GM19324 (cell line): ENCODE data around the gene JAM2.
"Not testable (repeated sequence)": the region's sequence is repeated elsewhere in the genome, so short reads cannot be mapped to it uniquely, and the experiment has no call there.

Experiments used
- ATAC-seq: cut with Tn5 transposase; IDR thresholded peaks from one replicate; pipeline ENCODE4 v1.9.1; 2021; ENCODE audit warnings: mild to moderate bottlenecking, moderate library complexity; ENCODE audit not compliant: unreplicated experiment, low FRiP score

The JAM2 gene

GRCh38 chr21:25643486-25643885 lies 4.4 kb downstream of the JAM2 start:
- no peak for ATAC-seq

GRCh38 chr21:25646474-25646873 lies 7.4 kb downstream of the JAM2 start:
- no peak for ATAC-seq

- no peak for ATAC-seq
Observed at GRCh38 chr21:25647647-25648046, 8.6 kb downstream of the JAM2 start.

- no peak for ATAC-seq
Observed at GRCh38 chr21:25649146-25649545, 10.1 kb downstream of the JAM2 start.

- ATAC-seq, result no peak
Observed at GRCh38 chr21:25656412-25656811, 17.4 kb downstream of the JAM2 start.

GRCh38 chr21:25657140-25657539 lies 18.1 kb downstream of the JAM2 start:
- no peak for ATAC-seq

GRCh38 chr21:25658427-25659035 lies 19.5 kb downstream of the JAM2 start:
- ATAC-seq, result no peak

GRCh38 chr21:25660233-25660632 lies 21.2 kb downstream of the JAM2 start:
- ATAC-seq, result no peak

GRCh38 chr21:25664491-25664931 lies 25.5 kb downstream of the JAM2 start:
- no peak for ATAC-seq

- no peak for ATAC-seq
Observed at GRCh38 chr21:25670726-25671125, 31.7 kb downstream of the JAM2 start.

- ATAC-seq, result no peak
Observed at GRCh38 chr21:25676451-25676850, 37.4 kb downstream of the JAM2 start.

- no peak for ATAC-seq
Observed at GRCh38 chr21:25682382-25682781, 43.3 kb downstream of the JAM2 start.

- no peak for ATAC-seq
Observed at GRCh38 chr21:25687787-25688186, 48.7 kb downstream of the JAM2 start.

- no peak for ATAC-seq
Observed at GRCh38 chr21:25688275-25689155, 49.5 kb downstream of the JAM2 start.

GRCh38 chr21:25689226-25689625 lies 50.2 kb downstream of the JAM2 start:
- ATAC-seq, result no peak

- no peak for ATAC-seq
Observed at GRCh38 chr21:25691976-25692375, 52.9 kb downstream of the JAM2 start.

- ATAC-seq, result not testable (repeated sequence)
Observed at GRCh38 chr21:25695461-25695860, 56.4 kb downstream of the JAM2 start.

GRCh38 chr21:25700741-25701140 lies 61.7 kb downstream of the JAM2 start:
- ATAC-seq, result no peak

GRCh38 chr21:25701529-25701928 lies 62.5 kb downstream of the JAM2 start:
- no peak for ATAC-seq

GRCh38 chr21:25708467-25709065 lies 69.5 kb downstream of the JAM2 start:
- ATAC-seq, result no peak

GRCh38 chr21:25709684-25710265 lies 70.7 kb downstream of the JAM2 start:
- no peak for ATAC-seq
